GM18873 (cell line): ENCODE data around the gene BTBD16.

Experiments
- ATAC-seq: cut with Tn5 transposase; IDR thresholded peaks from one replicate; pipeline ENCODE4 v1.9.1; 2021; ENCODE audit warnings: mild to moderate bottlenecking, moderate library complexity, moderate number of reproducible peaks; ENCODE audit not compliant: unreplicated experiment, low FRiP score

The BTBD16 gene

GRCh38 chr10:122267849-122268737 lies 3.0 kb upstream of the BTBD16 start:
- ATAC-seq: no peak

- no peak for ATAC-seq
Measured at GRCh38 chr10:122269059-122269687, 1.9 kb upstream of the BTBD16 start.

- no peak for ATAC-seq
Measured at GRCh38 chr10:122273966-122274545, 3.0 kb downstream of the BTBD16 start.

GRCh38 chr10:122276611-122277208 lies 5.6 kb downstream of the BTBD16 start:
- ATAC-seq: no peak

GRCh38 chr10:122277526-122278136 lies 6.5 kb downstream of the BTBD16 start:
- no peak for ATAC-seq

- no peak for ATAC-seq
Measured at GRCh38 chr10:122279725-122280141, 8.6 kb downstream of the BTBD16 start.

GRCh38 chr10:122280156-122280555 lies 9.1 kb downstream of the BTBD16 start:
- ATAC-seq: no peak

GRCh38 chr10:122281018-122281626 lies 10.0 kb downstream of the BTBD16 start:
- ATAC-seq: no peak

- no peak for ATAC-seq
Measured at GRCh38 chr10:122281751-122282150, 10.7 kb downstream of the BTBD16 start.

- ATAC-seq: no peak
Measured at GRCh38 chr10:122282253-122282671, 11.2 kb downstream of the BTBD16 start.

GRCh38 chr10:122282909-122283308 lies 11.8 kb downstream of the BTBD16 start:
- ATAC-seq: no peak

- no peak for ATAC-seq
Measured at GRCh38 chr10:122285506-122286444, 14.7 kb downstream of the BTBD16 start.

- ATAC-seq: no peak
Measured at GRCh38 chr10:122286867-122287266, 15.8 kb downstream of the BTBD16 start.

GRCh38 chr10:122287570-122287969 lies 16.5 kb downstream of the BTBD16 start:
- ATAC-seq: no peak

GRCh38 chr10:122288262-122288661 lies 17.2 kb downstream of the BTBD16 start:
- ATAC-seq: no peak

- no peak for ATAC-seq
Measured at GRCh38 chr10:122288917-122289316, 17.8 kb downstream of the BTBD16 start.

GRCh38 chr10:122290334-122290733 lies 19.2 kb downstream of the BTBD16 start:
- ATAC-seq: no peak

- no peak for ATAC-seq
Measured at GRCh38 chr10:122290833-122291532, 19.9 kb downstream of the BTBD16 start.
